Activated CD8-positive, alpha-beta memory T cell treated with anti-CD3 and anti-CD28 coated beads for 1 hour (primary cell): Measurements from ENCODE around the gene SELENON.

Experiments
- DNase-seq, 2 donors: peaks; one replicate each; pipeline ENCODE4 v3.0.0-alpha.2; 2020; ENCODE audit warnings: low read depth in 1 of 2; ENCODE audit errors: extremely low read depth in 1 of 2

Gene SELENON

GRCh38 chr1:25808481-25809244, 8.7 kb downstream of the SELENON start:
- no peak for DNase-seq

GRCh38 chr1:25809283-25809926, 9.4 kb downstream of the SELENON start:
- no peak for DNase-seq

GRCh38 chr1:25809929-25810328, 9.9 kb downstream of the SELENON start:
- no peak for DNase-seq

- DNase-seq = peak; percentile 57 to 72
Measured at GRCh38 chr1:25810341-25811299, 10.6 kb downstream of the SELENON start.

- DNase-seq = no peak
Measured at GRCh38 chr1:25811384-25812082, 11.5 kb downstream of the SELENON start.

- no peak for DNase-seq
Measured at GRCh38 chr1:25813071-25813733, 13.2 kb downstream of the SELENON start.

GRCh38 chr1:25813734-25814471, 13.9 kb downstream of the SELENON start:
- no peak for DNase-seq

GRCh38 chr1:25814549-25815087, 14.6 kb downstream of the SELENON start:
- no peak for DNase-seq

- no peak for DNase-seq
Measured at GRCh38 chr1:25815208-25816111, 15.5 kb downstream of the SELENON start.

GRCh38 chr1:25816112-25816718, 16.2 kb downstream of the SELENON start:
- DNase-seq = no peak

GRCh38 chr1:25817840-25818501, 18.0 kb downstream of the SELENON start:
- DNase-seq = no peak

- no peak for DNase-seq
Measured at GRCh38 chr1:25818569-25818968, 18.6 kb downstream of the SELENON start.

- peak; percentile 84 to 89 for DNase-seq
Measured at GRCh38 chr1:25819491-25820246, 19.7 kb downstream of the SELENON start, which contains the start of gene MTFR1L. Gene MTFR1L (plus strand): TSS chr1:25819954. CDS start chr1:25823105, 3,151 bp downstream.

GRCh38 chr1:25820247-25821111, 20.5 kb downstream of the SELENON start:
- peak; percentile 35 to 50 for DNase-seq

GRCh38 chr1:25821112-25821476, 21.1 kb downstream of the SELENON start:
- DNase-seq = no peak
